ENCODE measurements around the gene VIM.

Gene VIM

GRCh38 chr10:17228091-17229015 lies at the start of gene VIM:
VIM (plus strand) TSS chr10:17228241; CDS start chr10:17229423, 1,182 bp downstream.
- peak; percentile 83 for DNase-seq

GRCh38 chr10:17179002-17179401 lies 49.0 kb upstream of the VIM start:
- DNase-seq, result no peak

- DNase-seq, result no peak
Observed at GRCh38 chr10:17181110-17181509, 46.9 kb upstream of the VIM start.

DNA sequence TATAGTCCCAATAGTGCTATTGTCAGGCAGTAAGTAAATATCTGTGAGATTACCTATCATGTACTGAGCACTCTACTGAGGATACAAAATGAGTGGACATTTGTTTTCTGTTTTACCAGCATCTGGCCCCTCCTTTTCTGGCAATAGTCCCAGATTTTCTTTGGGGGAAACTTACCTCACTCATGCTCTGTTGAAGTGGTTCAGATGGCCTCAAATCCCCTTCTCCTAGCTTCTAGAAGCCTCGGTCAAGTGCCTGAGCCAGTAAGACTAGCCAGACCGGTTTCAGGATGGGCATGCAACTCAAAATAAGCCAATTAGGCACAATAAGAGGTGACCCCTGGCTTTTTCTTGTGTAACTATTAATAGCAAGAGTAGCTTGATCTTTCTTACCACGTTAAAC lies 46.3 kb upstream of the VIM start:
- no peak for DNase-seq

GRCh38 chr10:17183110-17183509 lies 44.9 kb upstream of the VIM start:
- DNase-seq, result no peak

- DNase-seq, result no peak
Observed at GRCh38 chr10:17185873-17186272, 42.2 kb upstream of the VIM start.

DNA sequence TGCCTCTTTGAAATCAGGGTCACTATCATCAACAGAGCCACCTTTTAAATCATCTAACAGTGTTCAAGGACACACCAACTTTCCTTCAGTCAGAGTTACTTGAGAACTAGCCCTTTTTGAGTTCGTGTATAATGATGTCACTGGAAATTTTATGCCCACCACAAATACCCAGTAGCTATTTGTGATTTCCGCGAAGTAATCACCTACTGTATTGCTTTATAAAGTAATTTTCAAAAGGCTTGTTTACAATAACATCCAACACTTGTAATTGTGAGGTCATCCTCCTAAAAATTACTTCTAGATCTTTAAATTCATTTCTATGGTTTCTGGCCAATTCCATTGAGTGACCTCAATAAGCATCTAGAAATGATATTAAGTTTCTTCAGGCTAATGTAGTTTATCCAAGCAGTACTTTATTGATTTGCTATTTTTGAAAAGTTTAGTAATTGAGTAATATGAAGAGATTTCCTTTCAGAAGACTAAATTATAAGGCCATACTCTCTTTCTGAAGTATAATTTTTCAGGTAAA lies 39.3 kb upstream of the VIM start:
- DNase-seq, result no peak

DNA sequence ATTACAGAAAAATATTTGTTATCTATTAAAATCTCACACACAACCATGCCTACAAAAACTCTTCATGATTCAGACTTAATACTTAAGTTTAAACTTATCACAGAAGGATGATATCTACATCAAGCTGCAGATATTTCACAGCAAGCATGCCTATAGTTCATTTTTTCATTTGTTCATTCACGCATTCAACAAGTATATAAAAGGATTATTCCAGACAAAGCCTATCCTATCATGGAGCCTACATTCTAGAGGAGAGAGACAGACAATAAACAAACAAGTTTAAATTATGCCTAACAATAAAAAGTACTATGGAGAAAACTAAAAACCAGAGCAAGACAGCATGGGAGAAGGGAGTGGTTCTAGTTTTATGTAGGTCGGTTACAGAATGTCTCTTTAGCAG lies 37.4 kb upstream of the VIM start:
- no peak for DNase-seq

DNA sequence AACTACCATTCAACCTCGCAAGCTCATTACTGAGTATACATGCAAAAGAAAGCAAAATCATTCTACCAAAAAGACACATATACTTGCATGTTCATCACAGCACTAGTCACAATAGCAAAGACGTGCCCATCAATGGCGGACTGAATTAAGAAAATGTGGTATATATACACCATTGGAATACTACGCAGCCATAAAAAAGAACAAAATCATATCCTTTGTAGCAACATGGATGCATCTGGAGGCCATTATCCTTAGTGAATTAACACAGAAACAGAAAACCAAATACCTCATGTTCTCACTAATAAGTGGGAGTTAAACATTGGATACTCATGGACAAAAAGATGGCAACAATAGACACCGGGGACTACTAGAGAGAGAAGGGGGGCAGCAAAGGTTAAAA lies 33.0 kb upstream of the VIM start:
- no peak for DNase-seq

GRCh38 chr10:17196045-17196444 lies 32.0 kb upstream of the VIM start:
- no peak for DNase-seq

DNA sequence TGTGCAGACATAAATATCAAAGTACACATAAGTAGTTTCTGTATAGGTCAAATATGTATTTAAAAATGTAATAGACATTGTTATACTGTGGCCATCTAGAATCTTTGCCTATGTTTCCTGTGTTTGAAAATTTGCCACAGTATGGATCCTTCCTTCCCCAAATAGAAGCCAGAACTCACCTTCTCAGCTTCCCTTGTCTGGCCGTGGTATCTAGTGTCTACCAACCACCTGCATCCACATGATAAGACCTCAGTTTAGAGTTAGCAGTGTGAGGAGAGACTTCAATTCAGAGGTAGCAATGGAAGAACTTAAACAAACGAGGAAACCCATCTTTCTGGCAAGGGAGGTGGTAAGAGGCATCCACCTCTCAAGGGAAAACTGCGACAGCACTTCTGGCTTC lies 31.5 kb upstream of the VIM start:
- no peak for DNase-seq

- no peak for DNase-seq
Observed at GRCh38 chr10:17199351-17199804, 28.7 kb upstream of the VIM start.

DNA sequence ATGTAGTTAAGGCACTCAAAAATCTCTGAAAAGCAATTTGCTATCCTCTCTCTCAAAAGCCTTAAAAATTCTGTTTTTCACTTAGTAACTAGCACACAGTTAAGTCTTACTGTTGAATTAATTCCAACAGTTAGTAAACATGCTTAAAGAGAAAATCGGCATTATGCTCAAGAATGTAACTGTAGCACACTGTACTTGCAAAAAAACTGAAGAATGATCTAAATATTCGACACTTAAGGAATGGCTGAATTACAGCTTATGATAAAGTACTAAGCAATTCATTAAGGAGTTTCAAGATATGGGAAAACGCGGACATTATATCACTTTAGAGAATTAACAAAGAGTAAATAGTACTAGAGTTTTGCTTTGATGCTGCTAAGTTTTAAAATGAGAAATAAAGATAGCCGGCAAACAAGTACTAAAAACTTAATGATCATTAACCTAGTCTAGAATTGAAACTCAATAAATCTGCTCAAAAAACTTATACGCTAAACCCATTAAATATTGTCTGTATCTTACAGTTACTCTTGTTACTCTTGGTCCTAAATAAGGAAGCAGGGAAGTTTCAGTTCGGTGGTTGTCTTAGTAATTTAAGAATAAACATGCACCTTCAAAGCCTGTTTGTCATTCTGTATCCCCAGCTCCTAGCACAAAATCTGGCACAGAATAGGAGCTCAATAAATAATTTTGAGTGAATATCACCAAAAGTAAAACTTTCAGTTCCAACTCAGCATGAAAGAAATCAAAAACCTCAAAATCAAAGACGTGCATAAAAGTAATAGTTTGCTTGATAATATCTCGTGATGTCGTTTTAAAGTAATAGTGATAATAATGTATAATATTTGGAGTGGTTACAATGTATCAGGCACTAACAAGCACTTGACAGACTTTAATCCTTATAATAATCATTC lies 27.8 kb upstream of the VIM start:
- DNase-seq, result no peak

DNA sequence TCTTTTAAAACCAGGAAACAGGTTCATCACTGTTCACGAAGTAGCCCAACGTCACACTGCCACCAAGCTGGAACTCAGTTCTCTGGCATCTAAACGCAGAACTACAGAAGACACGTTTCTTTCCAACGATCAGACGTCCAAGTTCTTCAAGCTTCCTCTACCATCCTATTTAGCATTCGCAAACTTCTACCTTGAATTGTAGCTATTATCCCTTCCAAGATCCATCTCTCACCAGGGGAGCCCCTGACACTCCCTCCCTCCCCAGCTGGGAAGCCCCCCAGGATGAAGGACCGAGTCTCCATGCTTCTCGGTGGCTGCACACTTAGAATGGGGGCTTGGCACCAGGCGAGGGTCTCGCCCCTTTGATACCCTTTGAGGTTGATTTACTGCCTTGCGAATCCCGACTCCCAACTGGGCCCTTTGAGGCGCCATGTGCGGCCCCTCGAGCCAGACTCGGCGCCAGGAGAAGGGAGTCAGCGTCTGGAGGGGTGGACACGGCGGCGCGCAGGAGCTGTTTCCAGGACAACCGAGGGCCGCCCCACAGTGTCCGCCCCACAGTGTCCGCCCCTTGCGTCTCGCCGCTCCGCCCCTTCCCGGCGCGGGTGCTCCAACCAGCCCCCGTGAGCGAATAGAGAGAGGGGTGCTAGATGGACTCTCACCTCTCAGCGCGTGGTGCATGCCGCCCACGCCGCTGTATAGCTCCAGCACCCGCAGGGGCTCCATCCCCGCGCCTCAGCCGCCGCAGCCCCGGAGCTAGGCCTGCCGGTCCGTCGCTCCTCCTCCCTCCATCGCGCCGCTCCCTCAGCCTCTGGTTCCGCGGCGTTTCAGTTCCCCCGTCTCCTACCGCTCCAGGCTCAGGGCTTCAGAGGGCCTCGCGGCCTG lies 26.9 kb upstream of the VIM start, which contains the start of gene TRDMT1:
TSS of gene TRDMT1 (minus strand) at position 761 of the 882 bp plus-strand sequence. CDS start at position 723, 38 bp downstream.
- peak; percentile 87 for DNase-seq

DNA sequence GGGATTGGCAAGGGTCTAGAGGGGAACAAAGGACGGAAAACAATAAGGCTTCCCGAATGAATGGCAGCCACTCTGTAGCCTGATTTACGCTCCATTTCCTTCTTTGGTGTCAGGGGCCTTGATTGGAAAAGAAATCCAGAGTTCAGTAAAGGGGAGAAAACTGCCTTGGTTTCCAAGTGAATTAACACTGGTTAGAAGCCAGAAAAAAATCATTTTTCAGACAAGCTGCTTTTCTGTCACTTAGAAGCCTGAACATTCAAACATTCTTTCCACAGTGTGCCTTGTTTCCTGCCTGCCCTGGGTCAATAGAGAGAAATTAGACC lies 26.3 kb upstream of the VIM start:
- DNase-seq, result no peak

- DNase-seq, result no peak
Observed at GRCh38 chr10:17202506-17202905, 25.5 kb upstream of the VIM start.

DNA sequence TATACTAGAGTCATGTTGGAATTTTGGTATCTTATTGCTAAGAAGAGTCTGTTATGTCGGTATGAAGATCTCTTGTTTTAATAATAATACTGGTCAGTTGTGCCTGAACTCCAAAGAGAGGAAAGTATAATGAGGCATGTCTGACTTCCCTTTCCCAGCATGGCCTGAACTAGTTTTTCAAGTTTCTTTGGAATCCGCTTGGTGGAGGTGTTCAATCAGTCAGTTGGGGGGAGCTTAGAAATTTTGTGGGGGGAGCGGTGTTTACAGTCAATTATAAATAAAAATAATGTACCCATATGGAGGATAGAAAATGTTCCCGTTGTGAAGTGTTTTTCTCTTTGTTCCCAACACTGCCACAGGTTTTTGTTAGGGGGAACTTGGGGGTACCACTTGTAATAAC lies 25.0 kb upstream of the VIM start:
- no peak for DNase-seq

GRCh38 chr10:17203416-17203815 lies 24.6 kb upstream of the VIM start:
- no peak for DNase-seq

GRCh38 chr10:17206210-17206709 lies 21.8 kb upstream of the VIM start:
- DNase-seq, result peak; percentile 33

GRCh38 chr10:17208476-17208875 lies 19.6 kb upstream of the VIM start:
- no peak for DNase-seq

DNA sequence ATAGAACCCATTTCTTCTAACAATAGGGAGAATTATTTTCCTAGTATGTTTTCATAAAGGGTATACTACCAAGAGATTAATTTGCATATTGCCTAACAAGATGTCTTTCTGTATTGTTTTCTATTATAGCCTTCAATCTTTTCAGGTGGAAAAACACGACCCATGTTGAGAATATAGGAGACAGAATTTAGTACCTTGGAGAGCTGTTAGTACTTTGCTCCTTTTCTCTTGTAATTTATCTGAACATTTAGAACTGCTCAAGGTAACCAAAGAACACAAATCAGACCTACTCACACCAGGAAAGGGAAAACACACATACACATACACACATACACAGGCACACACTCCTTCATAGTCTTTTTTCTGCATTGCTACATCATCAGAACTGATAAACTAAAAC lies 18.7 kb upstream of the VIM start:
- no peak for DNase-seq

DNA sequence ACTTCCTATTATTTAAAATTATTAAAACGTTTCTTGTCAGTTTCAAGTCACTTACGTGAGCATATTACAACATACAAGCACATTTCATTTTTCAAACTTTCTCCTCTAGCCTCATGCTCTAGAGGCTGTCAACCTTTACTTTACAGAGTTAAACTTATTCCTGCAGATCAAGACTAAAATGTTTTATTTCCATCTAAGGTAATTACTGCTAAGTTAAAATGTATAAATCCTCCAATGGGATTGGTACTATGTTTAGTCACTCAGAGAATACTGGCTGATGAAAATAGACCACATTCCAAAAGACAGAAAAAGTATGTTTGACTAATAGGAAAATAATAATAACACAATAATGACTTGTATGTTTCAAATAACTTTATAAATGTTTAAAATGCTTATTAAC lies 18.2 kb upstream of the VIM start:
- no peak for DNase-seq

All from stimulated activated naive CD4-positive, alpha-beta T cell treated with Interleukin-2 at 50 U/mL for 16 hours (primary cell).